ENCODE data around the gene ZNF8. TPM values are rescaled to one million over a fixed set of nuclear protein-coding genes. Genes with fewer than 3 reads are reported as not detected.

Gene ZNF8
- total RNA-seq, 2 donors from 2014 or later: 6.1 to 9.3 TPM

- DNase-seq (ENCODE audit: low spot score): no peak
These were observed 1.6 kb upstream of the ZNF8 start for GRCh38 chr19:58277197-58277596.

GRCh38 chr19:58277748-58278540 lies 811 bp upstream of the ZNF8 start:
- intact Hi-C loops (cut with DNase I): no loop called here
- H3K36me3 ChIP-seq: no peaks in the 10 kb centered on the region
- 40% methylated on average over 25 of the region's 25 CpGs for WGBS

More at GRCh38 chr19:58277197-58277596, 1.6 kb upstream of the ZNF8 start:
- Histone ChIP-seq H3K27me3 (replicated peaks; ENCODE audit: insufficient read depth) (no peaks in the 10 kb centered on the region), H3K27ac (no peak overlapping the region), H3K9me3 (no peaks in the 10 kb centered on the region), H3K36me3 (no peaks in the 10 kb centered on the region), H3K4me1 (replicated peaks) (peaks cover 4% of the 10 kb centered on the region), H3K4me3 (no peak overlapping the region)
- TF ChIP-seq POLR2A (IDR thresholded peaks at IDR 0.05) (no peak), POLR2AphosphoS5 (IDR thresholded peaks at IDR 0.05) (no peak), CTCF (IDR thresholded peaks at IDR 0.05) (no peak)
- intact Hi-C loops (cut with DNase I): no loop called here
- WGBS: 91% methylated on average over 7 of the region's 7 CpGs

GRCh38 chr19:58279042-58279924 lies 528 bp downstream of the ZNF8 start:
- 3% methylated on average over 59 of the region's 60 CpGs for WGBS
- Histone ChIP-seq H3K27me3 (replicated peaks; ENCODE audit: insufficient read depth) (no peaks in the 10 kb centered on the region), H3K27ac (peak overlapping the region; percentile 82 to 85), H3K4me3 (peak overlapping the region; percentile 81 to 94), H3K9me3 (no peaks in the 10 kb centered on the region), H3K36me3 (no peaks in the 10 kb centered on the region), H3K4me1 (replicated peaks) (peaks cover 4% of the 10 kb centered on the region)
- intact Hi-C loops (cut with DNase I): no loop called here
- DNase-seq (ENCODE audit: low spot score): peak; percentile 36
- TF ChIP-seq POLR2AphosphoS5 (IDR thresholded peaks at IDR 0.05) (no peak), CTCF (IDR thresholded peaks at IDR 0.05) (no peak), POLR2A (IDR thresholded peaks at IDR 0.05) (no peak)

More at GRCh38 chr19:58277748-58278540, 811 bp upstream of the ZNF8 start:
- Histone ChIP-seq H3K4me3 (peak overlapping the region; percentile 81 to 94), H3K27me3 (replicated peaks; ENCODE audit: insufficient read depth) (no peaks in the 10 kb centered on the region), H3K4me1 (replicated peaks) (peaks cover 4% of the 10 kb centered on the region), H3K27ac (peak overlapping the region; percentile 82 to 85), H3K9me3 (no peaks in the 10 kb centered on the region)
- TF ChIP-seq POLR2AphosphoS5 (IDR thresholded peaks at IDR 0.05) (no peak), POLR2A (IDR thresholded peaks at IDR 0.05) (no peak), CTCF (IDR thresholded peaks at IDR 0.05) (no peak)
- no peak for DNase-seq (ENCODE audit: low spot score)

GRCh38 chr19:58279925-58280316 lies 1.2 kb downstream of the ZNF8 start:
- intact Hi-C loops (cut with DNase I): no loop called here
- no peak for TF ChIP-seq POLR2AphosphoS5 (IDR thresholded peaks at IDR 0.05)
- TF ChIP-seq CTCF (IDR thresholded peaks at IDR 0.05): no peak
- TF ChIP-seq POLR2A (IDR thresholded peaks at IDR 0.05): no peak
- Histone ChIP-seq H3K4me3 (no peak overlapping the region), H3K36me3 (no peaks in the 10 kb centered on the region), H3K27me3 (replicated peaks; ENCODE audit: insufficient read depth) (no peaks in the 10 kb centered on the region), H3K27ac (no peak overlapping the region), H3K9me3 (no peaks in the 10 kb centered on the region), H3K4me1 (replicated peaks) (peaks cover 4% of the 10 kb centered on the region)
- DNase-seq (ENCODE audit: low spot score): no peak
- WGBS: 44% methylated on average over 4 of the region's 4 CpGs
